Heart left ventricle (tissue), 13 donors: ENCODE results near the gene LACC1.

ENCODE experiments used
- POLR2A ChIP-seq, 2 donors: fragments of 450-650 bp; IDR thresholded peaks; one replicate each; pipeline ENCODE4 v1.6.1; 2017; ENCODE audit warnings: antibody characterized with exemption in 2 of 2, mild to moderate bottlenecking in 2 of 2, moderate library complexity in 2 of 2
- TF ChIP-seq, protein P1 (sequence below), 12 donors: fragments of 200-600 bp; sonication (generic) in 4 of 12; IDR thresholded peaks; one replicate each; pipeline versions ENCODE4 v1.5.0 to v1.8.0; 2018 to 2022; ENCODE audit warnings: antibody characterized with exemption in 12 of 12, mild to moderate bottlenecking in 5 of 12
- donor health status: ischemic (EF 13 %, LVEDD 7.1; RV severe dilation, severe dysfunction).
- donor health status: DM: no; HTN: yes; CAD: no.
- donor health status: DM: no; HTN: no; CAD: no.
- donor health status: ischemic (EF 25% LVEDD 6.9; RV normal size, moderate dysfunction).
- donor health status: ischemic (EF 25% LVEDD 5.7; RV mildly dilated, moderate dysfunction).
- donor health status: ischemic (EF 35%, LVEDD 5.7; RV mildly dilated, moderate dysfunction).
- donor health status: nonischemic (EF 11% LVEDD 7.7; RV severe dilation, severe dysfunction).
- donor health status: DM: yes; HTN: yes; CAD: no.
- donor health status: PGD.
- donor health status: ischemic (EF 29% LVEDD 5.4; RV normal size, mild dysfunction).
- donor health status: nonischemic (EF 23%, LVEDD 6.1; RV moderate dilation, normal function).

DNA sequence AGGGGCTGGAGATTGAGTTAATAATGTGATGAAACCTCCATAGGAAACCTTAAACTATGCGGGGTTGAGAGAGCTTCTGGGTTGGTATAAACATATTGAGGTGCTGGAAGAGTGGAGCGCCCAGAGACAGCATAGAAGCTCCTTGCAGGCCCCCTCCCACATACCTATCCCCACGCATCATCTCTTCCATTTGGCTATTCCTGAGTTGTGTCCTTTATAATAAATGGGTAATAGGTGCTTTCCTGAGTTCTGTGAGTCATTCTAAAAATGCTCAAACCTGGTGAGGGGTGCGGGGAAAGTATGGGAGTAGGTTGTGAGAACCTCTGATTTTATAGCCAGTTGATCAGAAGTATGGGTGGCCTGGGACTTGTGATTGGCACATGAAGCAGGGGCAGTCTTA lies 14.8 kb upstream of the LACC1 start:
- TF ChIP-seq, protein P1, sequence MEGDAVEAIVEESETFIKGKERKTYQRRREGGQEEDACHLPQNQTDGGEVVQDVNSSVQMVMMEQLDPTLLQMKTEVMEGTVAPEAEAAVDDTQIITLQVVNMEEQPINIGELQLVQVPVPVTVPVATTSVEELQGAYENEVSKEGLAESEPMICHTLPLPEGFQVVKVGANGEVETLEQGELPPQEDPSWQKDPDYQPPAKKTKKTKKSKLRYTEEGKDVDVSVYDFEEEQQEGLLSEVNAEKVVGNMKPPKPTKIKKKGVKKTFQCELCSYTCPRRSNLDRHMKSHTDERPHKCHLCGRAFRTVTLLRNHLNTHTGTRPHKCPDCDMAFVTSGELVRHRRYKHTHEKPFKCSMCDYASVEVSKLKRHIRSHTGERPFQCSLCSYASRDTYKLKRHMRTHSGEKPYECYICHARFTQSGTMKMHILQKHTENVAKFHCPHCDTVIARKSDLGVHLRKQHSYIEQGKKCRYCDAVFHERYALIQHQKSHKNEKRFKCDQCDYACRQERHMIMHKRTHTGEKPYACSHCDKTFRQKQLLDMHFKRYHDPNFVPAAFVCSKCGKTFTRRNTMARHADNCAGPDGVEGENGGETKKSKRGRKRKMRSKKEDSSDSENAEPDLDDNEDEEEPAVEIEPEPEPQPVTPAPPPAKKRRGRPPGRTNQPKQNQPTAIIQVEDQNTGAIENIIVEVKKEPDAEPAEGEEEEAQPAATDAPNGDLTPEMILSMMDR (IDR thresholded peaks at IDR 0.05), result no peak
- no peak for TF ChIP-seq POLR2A (IDR thresholded peaks at IDR 0.05)
